ENCODE data around the gene ATG2A.

The ATG2A gene

GRCh38 chr11:64872790-64873488 is 44.1 kb downstream of the ATG2A start:
- no peak for DNase-seq

- DNase-seq = no peak
These were observed 45.5 kb downstream of the ATG2A start for GRCh38 chr11:64871492-64871891.

GRCh38 chr11:64870893-64871466 is 46.0 kb downstream of the ATG2A start:
- no peak for DNase-seq

DNA sequence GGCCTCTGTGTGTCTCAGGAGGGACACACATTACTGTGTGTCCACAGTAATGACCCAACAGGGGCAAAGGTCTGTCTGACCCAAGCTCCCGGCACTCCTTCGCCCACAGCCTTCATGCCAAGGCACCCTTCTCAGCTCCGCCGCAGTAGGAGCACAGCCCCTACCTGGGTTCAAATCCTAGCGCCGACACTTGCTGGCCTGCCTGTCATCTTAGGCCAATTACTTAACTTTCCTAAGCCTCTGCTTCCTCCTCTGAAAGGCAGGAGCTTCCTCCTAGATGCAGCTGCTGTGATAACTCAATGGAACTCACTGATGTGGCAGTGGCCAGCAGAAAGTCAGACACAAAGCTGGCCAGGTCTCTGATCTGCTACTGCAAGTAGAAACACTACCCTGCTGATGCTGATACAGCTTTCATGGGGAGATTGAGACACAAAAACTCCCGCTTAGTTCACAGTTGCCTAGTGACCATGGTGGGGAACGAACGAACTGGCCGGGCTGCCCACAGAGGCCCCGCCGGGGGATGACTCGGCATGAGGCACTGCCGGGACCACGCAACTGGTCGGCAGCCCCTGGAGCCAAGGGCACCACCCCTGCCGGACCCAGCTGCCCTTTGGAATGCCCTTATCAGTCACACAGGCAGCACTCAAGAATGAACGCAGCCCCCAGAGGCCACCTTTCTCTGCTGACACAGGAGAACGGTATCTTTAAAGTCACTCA is 46.7 kb downstream of the ATG2A start:
- peak in 1 of 56 donors; percentile 26 for DNase-seq

DNA sequence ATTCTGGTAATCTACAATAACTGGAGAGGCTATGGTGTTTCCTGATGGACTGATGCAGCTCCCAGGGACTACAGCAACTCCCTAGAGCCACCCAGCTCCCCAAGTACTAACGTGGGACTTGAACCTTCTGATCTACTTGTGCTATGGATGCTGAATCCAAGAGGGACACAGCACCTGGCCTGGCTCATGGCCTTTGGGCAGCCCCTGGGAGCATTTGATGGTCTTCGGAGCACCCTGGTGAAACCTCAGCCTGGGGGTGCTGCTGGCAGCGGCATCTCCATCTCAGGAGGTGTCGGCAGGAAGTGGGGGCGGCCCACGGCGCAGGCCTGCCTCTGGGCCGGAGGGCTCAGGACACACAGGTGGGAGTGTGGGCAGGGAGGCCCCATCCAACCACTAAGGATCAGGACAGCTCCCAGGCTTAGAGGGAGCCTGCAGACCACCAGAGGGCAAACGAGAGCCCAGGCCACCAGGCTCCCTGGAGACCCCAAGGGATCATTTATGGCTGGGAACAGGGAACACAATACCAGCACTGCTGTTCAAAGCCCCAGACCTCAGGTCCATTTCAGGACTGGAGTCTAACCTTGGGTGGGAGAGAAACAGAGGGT is 47.3 kb downstream of the ATG2A start:
- DNase-seq = peak in 1 of 56 donors; percentile 4

GRCh38 chr11:64868904-64869570 is 48.0 kb downstream of the ATG2A start:
- peak in 1 of 56 donors; percentile 10 for DNase-seq

DNA sequence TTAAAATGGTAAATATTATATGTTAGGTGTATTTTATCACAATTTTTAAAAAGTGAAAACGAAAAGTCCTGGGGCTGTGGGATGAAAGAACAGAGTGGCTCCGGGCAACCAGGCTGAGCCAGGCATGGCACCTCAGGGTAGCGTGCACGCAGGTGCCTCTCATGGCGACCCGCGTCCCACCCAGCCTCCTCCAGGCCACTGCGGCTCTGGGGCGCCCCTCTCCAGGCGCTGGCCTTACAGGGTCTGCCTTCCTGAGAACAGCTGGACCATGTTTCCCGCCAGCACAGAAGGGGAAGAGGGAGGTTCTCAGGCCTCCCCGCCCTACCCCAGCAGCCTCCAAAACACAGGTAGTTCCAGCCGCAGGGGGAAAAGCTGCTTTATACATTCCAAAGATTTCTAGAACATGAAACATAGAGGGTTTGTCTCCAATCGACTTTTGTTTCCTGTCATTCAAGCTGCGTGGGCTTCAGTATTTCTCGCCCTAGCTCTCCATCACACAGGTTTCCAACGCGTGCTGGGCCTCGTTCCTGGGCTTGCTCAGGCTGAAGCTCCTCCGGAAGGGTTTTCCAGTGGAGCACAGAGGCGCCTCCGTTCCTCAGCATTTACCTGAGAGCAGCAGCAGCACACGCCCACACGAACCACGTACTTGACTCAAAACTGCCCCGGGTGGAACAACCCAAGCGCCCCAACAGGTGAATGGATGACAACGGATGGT is 49.1 kb downstream of the ATG2A start:
- peak in 2 of 56 donors; percentile 25 to 29 for DNase-seq

DNA sequence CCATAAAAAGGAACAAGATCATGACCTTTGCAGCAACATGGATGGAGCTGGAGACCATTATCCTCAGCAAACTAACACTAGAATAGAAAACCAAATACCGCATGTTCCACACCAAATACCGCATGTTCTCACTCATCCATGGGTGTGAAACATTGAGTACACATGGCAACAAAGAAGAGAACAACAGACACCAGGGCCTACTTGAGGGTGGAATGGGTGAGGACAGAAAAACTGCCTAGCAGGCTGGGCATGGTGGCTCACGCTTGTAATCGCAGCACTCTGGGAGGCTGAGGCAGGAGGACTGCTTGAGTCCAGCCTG is 50.9 kb downstream of the ATG2A start:
- DNase-seq = no peak

DNA sequence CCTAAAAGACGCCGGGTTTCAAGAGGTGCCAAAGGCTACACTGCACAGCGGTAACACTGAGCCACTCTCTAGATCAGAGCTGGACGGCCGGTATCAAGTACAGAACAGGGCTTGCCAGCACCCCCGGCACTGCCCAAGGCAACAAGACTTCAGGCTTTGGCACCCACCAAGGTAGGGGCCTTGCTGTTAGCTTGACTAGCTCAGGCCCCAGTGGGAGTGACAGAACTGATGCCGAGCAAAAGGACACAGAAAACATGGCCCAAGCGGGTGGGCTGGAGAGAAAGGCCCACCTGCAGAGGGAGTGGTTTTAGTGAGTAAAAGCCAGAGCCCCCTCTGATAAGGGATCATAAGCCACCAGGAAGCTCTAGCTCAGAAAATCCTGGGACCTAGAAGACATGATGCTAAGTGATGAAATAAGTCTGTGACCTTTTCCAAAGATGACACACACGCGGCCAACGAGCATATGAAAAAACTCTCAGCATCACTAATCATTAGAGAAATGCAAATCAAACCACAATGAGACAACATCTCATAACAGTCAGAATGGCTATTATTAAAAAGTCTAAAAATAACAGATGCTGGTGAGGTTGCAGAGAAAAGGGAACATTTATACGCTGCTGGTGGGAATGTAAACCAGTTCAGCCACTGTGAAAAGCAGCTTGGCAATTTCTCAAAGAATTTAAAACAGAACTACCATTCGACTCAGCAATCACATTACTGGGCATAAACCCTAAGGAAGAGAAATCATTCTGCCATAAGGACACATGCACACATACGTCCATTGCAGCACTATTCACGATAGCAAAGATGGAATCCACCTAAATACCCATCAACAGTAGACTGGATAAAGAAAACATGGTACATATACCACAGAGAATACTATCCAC is 51.5 kb downstream of the ATG2A start:
- no peak for DNase-seq

DNA sequence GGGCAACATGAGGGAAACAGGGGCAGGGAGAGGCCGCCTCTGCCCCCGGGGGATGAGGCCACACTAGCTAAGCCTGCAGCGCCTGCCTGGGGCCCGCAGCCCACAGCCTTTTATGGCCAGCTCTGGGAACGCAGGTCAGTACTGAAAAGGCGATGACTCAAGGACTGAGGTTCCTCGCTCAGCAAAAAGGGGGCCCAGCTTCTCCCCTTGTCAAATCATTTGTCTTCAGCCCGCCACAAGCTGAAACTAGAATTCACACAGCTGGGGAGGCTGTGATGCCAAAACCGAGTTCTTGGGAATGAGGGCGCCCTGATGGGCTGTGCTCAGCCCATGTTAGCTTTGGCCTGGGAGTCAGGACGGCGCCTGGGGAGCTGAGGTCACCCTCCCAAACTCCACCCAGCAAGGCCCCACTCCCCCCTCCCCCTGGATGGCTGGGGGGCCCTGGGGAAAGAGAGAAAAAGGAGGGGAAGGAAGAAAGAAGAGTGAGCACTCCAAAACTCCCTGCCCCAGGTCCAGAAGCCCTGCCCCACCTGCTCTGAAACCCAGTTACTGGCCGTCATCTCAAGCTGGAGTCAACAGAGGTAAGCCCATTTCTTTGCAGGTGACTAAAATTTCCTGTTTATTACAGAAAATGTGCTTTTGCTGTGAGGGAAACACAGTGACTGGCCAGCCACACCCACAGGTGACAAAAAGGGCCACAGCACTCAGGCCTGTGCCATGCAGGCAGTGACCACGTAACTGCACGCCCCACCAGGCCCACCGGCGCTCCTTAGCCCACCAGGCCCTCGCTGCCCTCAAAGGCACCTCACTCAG is 52.3 kb downstream of the ATG2A start:
- DNase-seq = peak in 7 of 56 donors; percentile 19 to 59 (median 41)

GRCh38 chr11:64864135-64864472 is 52.9 kb downstream of the ATG2A start:
- peak in 2 of 56 donors; percentile 43 to 59 for DNase-seq

DNA sequence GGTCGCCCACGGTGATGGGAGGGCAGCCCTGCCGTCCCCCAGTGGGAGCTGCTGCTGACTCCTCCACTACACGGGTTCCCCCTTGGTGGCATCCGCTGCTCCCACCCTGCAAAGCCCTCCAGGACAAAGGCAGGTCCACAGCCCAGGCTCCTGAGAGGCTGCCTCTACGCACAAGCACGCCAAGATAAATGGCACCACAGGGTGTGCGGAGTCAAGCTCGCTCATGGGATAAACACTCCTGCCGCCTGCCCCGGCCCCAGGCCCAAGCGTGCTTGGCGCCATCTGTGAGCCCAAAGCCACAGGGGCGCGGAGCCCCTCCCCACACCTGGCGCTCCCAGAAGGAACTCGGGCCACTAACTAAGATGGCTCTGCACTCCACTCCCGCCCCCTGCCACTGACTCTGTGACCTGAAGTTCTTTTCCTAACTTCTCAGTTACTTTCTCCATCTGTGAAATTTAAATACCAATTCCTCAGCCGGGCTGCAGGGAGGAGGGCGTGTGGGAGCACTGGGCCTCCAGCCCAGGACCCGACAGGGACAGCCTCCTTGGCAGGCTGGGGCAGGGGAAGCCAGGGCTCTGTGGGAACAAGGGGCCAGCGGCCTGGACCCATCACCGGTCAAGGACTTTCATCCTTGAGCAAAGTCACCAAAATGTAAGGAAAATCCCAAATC is 53.5 kb downstream of the ATG2A start:
- DNase-seq = peak in 12 of 56 donors; percentile 12 to 47 (median 31)

DNA sequence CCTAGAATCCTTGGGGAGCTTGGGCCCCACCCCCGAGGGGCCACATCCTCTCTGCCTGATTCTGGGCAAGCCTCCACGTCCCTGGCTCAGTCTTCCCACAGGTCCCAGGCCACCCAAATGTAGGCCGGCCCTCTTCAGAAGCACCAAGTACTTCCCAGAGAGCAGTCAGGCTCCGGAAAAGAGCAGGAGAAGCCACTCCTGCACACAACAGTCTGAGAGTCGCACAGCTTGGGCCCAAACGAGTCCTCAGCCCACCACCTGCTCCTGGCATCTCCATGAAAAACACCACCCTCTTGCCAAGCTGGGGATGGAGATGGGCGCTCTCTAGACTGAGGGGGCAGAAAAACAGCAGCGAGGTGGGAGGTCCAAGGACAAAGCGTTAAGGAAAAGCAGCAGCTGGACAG is 54.0 kb downstream of the ATG2A start:
- DNase-seq = peak in 1 of 56 donors; percentile 20

- no peak for DNase-seq
These were observed 55.6 kb downstream of the ATG2A start for GRCh38 chr11:64861227-64861975.

DNA sequence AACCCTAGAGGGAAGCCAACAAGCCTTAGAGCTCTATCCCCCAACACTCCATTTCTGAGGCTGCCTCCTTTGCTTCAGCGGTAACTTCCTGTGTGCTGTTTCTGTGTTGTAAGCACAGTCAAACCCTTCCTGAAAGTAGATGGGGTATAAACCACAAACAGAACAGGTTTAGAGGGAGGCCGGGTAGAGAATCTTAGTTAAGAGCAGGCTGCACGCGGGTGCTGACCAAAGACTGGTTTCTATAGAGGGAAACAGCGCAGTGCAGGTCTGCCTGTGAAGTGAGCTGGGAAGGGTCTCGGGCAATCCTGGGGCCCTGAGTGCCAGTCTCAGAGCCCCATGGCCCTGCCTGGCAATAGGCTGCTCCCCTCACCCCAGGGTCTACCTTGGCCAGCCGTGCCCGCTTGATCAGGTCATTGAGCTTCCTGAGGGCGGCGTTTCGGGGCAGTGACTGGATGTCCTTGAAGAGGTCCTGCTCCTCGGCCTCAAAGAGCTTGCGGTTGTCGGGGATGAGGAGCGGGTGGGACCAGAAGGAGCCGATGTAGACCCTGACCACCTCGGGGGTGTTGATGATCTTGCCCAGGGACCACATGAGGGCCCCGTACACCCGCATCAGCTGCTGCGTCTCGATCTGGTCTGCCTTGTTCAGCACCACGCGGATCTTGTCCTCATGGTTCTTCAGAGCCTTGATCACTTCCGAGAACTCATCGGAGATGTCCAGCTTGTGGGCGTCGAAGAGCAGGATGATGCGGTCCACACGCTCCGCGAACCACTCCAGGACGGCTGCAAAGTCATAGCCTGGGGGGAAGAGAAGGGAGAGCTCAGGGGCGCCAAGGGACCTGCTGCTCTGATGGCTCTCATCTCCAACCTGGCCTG is 57.2 kb downstream of the ATG2A start:
- no peak for DNase-seq

DNA sequence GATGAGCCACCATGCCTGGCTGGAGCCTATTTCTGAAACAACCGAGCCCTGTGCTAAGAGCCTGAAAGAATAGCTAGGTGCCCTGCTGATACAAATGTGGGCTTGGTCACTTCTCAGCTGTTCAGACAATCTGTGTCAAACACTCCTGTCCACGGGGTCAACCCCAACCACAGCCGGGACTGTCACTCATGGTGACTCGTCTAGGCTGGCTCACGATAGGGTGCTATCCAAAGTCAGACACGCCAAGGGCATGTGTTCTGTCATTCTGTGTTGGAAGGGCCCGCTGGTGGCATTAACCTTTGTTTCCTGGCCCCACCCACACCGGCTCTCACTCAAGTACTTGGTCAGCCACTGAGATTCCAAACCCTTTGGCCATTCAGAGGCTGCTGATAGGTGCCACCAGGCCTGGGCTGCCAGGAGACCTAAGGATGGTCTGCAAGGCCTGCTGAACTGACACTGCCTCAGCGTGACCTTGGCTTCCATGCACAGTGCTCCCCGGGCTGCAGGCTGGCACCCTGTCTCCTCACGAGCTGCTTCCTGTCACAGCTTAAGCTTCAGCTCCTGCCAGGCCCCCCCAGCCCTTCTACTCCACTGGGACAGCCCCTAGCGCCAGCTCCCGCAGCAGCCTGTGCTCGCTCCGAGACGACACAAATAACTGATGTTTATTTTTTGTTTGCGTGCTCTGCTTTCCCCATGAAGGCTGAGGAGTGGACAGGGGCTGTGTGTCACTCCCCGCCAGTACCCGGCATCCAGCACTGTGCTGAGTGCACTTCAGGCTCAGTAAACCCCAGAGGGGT is 58.3 kb downstream of the ATG2A start:
- no peak for DNase-seq
